ENCODE measurements around the gene WLS.

Gene WLS

DNA sequence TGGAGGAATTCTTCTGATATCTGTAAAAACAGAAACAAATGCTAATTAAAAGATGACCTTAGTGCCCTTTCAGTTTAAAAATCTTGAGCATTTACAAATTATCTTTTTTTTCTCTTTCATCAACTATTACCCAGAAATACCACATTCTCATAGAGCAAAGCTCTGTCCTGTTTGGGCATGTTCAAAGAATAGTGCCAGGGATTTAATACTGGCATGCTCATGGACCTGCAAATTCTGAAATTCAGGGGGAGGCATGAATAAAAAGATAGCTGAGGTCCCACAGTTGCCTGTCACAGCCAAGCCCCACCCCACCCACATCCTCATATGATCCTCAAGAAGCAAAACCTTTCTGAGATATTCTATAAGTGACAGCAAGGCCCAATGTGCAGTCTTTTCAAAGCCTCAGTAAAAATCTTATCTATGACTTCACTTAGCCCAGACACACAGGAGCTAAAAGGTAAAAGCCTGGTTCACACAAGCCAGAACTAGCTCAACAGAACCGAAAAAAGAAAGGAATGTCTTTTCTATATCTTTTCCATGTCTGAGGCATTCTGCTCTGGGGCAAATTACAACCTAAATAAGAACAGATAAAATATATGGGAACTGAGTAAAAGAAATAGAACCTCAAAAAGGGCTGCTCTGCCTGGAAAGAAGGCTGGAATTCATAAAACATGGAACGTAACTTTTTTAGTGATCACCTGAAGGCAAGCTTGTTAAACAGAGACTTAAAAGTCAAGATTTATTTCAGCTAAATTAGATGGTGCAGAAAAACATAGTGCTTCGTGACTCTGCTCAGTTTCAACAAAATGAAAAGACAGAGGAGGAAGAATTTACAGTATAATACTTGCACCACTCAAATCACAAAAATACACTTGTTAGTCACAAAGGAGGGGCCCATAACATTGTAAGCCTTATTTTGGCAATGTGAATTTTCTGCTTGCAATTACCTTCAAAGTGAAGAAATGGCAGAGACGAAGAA is 11.0 kb downstream of the WLS start:
- H3K4me3 ChIP-seq (ENCODE audit: low read depth, low read length), result no peak overlapping the region
- no peak for DNase-seq (ENCODE audit: low read depth)
- TF ChIP-seq, protein P1, sequence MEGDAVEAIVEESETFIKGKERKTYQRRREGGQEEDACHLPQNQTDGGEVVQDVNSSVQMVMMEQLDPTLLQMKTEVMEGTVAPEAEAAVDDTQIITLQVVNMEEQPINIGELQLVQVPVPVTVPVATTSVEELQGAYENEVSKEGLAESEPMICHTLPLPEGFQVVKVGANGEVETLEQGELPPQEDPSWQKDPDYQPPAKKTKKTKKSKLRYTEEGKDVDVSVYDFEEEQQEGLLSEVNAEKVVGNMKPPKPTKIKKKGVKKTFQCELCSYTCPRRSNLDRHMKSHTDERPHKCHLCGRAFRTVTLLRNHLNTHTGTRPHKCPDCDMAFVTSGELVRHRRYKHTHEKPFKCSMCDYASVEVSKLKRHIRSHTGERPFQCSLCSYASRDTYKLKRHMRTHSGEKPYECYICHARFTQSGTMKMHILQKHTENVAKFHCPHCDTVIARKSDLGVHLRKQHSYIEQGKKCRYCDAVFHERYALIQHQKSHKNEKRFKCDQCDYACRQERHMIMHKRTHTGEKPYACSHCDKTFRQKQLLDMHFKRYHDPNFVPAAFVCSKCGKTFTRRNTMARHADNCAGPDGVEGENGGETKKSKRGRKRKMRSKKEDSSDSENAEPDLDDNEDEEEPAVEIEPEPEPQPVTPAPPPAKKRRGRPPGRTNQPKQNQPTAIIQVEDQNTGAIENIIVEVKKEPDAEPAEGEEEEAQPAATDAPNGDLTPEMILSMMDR (IDR thresholded peaks at IDR 0.05; ENCODE audit: control insufficient read depth, extremely low read depth, insufficient read depth), result no peak

DNA sequence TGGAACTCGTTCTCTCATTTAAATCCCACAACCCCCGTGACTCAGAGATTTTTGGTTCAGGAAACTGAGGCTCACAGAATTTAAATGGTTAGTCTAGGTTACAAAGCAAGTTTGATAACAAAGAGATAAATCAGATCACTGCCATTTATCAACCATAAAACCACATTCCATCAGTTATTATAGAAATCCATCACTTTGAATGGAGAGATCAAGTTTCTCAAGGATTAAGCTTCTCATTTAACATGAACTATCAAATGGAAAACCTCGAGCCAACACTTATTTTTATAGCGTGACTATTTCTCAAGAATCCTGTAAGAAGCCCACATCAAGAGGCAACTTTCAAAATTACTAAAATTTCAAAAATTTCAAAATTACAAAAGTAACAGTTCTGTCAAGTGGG is 11.9 kb downstream of the WLS start:
- DNase-seq (ENCODE audit: low read depth), result no peak

DNA sequence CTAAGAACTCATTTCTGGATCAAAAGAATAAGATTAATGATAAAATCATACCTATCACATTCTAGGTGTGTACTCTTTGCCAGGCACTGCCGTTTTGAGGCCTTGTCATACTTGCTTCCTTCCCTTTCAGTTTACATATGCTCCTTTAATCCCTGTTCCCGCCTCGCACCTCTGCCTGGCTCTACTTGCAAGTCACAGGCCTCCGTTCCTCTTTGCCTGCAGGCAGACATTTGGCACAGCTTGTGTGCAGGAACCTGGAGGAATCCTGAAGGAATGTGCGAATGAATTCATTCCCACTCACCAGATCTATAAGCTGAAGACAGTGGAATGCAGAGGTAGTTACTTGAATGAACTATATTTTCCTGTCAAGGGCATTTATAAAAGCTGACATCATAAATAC is 13.8 kb downstream of the WLS start:
- TF ChIP-seq, protein P1 (IDR thresholded peaks at IDR 0.05; ENCODE audit: control insufficient read depth, extremely low read depth, insufficient read depth), result no peak
- no peak overlapping the region for H3K4me3 ChIP-seq (ENCODE audit: low read depth, low read length)
- DNase-seq (ENCODE audit: low read depth), result no peak

More for the DNA sequence above, 11.9 kb downstream of the WLS start:
- TF ChIP-seq, protein P1 (IDR thresholded peaks at IDR 0.05; ENCODE audit: control insufficient read depth, extremely low read depth, insufficient read depth), result no peak
- no peak overlapping the region for H3K4me3 ChIP-seq (ENCODE audit: low read depth, low read length)

GRCh38 chr1:68217618-68218017 is 14.7 kb downstream of the WLS start:
- no peak overlapping the region for H3K4me3 ChIP-seq (ENCODE audit: low read depth, low read length)
- no peak for DNase-seq (ENCODE audit: low read depth)
- TF ChIP-seq, protein P1 (IDR thresholded peaks at IDR 0.05; ENCODE audit: control insufficient read depth, extremely low read depth, insufficient read depth), result no peak

DNA sequence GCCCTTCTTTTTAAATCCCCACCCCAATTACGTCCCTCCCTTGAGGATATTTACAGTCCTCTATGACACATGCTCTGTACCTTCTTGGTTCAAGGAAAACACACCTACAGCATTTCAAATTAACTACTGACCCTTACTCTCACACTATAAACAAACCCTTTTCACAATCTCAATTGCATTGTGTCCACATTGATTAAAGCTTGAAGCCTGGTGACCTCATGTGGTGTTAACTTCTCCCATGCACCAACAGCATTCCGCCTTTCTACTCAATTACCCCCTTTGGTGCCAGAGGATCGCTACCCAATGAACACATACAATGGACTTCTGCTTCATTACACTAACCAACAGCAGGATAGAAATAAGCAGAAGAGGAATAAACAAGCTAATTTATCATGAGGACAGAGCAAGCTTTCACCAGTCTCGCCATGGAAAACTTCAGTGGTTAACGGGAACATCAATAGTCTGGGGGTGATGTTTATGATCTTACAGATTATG is 15.2 kb downstream of the WLS start:
- DNase-seq (ENCODE audit: low read depth), result no peak
- TF ChIP-seq, protein P1 (IDR thresholded peaks at IDR 0.05; ENCODE audit: control insufficient read depth, extremely low read depth, insufficient read depth), result no peak
- no peak overlapping the region for H3K4me3 ChIP-seq (ENCODE audit: low read depth, low read length)

DNA sequence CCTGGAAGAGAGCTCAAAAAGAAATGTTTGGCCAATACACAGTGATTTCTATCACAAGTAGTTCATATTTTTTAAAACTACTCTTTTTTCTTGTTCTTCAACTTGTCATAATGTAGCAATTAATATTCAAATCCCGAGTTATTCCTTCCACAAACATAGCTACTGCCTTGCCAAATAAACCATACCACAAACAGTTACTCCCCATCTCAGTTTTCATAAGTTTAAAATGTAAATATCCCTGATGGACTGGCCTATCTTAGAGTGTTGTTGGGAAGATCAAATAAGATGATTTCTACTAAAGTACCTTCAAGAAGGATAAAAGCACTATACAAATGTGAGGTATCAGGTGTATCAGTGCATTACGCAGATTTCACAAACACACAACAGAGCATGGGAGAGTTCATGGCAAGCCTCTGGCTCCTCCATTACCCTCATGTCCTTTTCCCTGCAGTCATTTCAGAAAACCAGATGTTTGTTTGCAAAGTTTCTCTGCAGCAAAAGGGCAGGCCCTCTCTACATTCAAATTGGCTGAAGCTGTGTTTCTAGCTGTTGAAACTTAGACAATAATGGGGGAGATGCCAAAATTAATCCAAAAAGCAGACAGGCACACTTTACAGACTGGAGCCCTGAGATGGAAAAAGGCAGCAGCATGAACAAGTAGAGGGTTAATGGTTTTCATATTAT is 16.1 kb downstream of the WLS start:
- TF ChIP-seq, protein P1 (IDR thresholded peaks at IDR 0.05; ENCODE audit: control insufficient read depth, extremely low read depth, insufficient read depth), result no peak
- H3K4me3 ChIP-seq (ENCODE audit: low read depth, low read length), result no peak overlapping the region
- no peak for DNase-seq (ENCODE audit: low read depth)
